ENCODE results near the gene SLCO3A1. TPM values are rescaled to one million over a fixed set of nuclear protein-coding genes. Genes with fewer than 3 reads are reported as not detected.
A peak's percentile ranks its signal among the peaks of the same experiment; 100 is the strongest.

Gene SLCO3A1
- total and polyA plus RNA-seq, 12 donors = 33.9 to 57.2 (median 46.4) TPM

GRCh38 chr15:92120094-92120795, 266.7 kb downstream of the SLCO3A1 start:
- peaks cover 0 to 54% (median 31%) of the 10 kb centered on the region in 9 donors for H3K4me1 ChIP-seq
- peak overlapping the region in 1 of 10 donors; percentile 58 for H3K27ac ChIP-seq
- H3K27me3 ChIP-seq = no peaks in the 10 kb centered on the region
- ATAC-seq (peak in 1 of 8 donors; percentile 35), DNase-seq (no peak)
- WGBS, 2 donors = 80 to 84% methylated on average over 6 of the region's 6 CpGs
- TF ChIP-seq CTCF (IDR thresholded peaks at IDR 0.05) = no peak
- no peak overlapping the region for H3K4me3 ChIP-seq
- no peaks in the 10 kb centered on the region for H3K9me3 ChIP-seq
- H3K36me3 ChIP-seq = peaks cover 0 to 49% (median 8%) of the 10 kb centered on the region in 9 donors
- intact Hi-C loops (cut with DNase I) = no loop called here

- Histone ChIP-seq H3K4me1 (peaks cover 0 to 52% (median 29%) of the 10 kb centered on the region in 9 donors), H3K27ac (no peak overlapping the region)
- no peak for ATAC-seq
Measured at GRCh38 chr15:92121047-92121446, 267.5 kb downstream of the SLCO3A1 start.

GRCh38 chr15:92122259-92122658, 268.8 kb downstream of the SLCO3A1 start:
- H3K27ac ChIP-seq = no peak overlapping the region
- intact Hi-C loops (cut with DNase I) = no loop called here
- TF ChIP-seq CTCF (IDR thresholded peaks at IDR 0.05) = no peak
- no peaks in the 10 kb centered on the region for H3K27me3 ChIP-seq
- no peaks in the 10 kb centered on the region for H3K9me3 ChIP-seq
- no peak overlapping the region for H3K4me3 ChIP-seq
- whole genome bisulfite sequencing, 2 donors = 69 to 75% methylated on average over 2 of the region's 2 CpGs
- no peak for DNase-seq
- peaks cover 0 to 43% (median 17%) of the 10 kb centered on the region in 9 donors for H3K4me1 ChIP-seq
- ATAC-seq = no peak
- H3K36me3 ChIP-seq = peaks cover 0 to 67% (median 13%) of the 10 kb centered on the region in 9 donors

More at GRCh38 chr15:92121047-92121446, 267.5 kb downstream of the SLCO3A1 start:
- intact Hi-C loops (cut with DNase I) = no loop called here
- H3K36me3 ChIP-seq = peaks cover 0 to 55% (median 8%) of the 10 kb centered on the region in 9 donors
- no peak overlapping the region for H3K4me3 ChIP-seq
- H3K9me3 ChIP-seq = no peaks in the 10 kb centered on the region
- no peaks in the 10 kb centered on the region for H3K27me3 ChIP-seq
- no peak for TF ChIP-seq CTCF (IDR thresholded peaks at IDR 0.05)
- no peak for DNase-seq

DNA sequence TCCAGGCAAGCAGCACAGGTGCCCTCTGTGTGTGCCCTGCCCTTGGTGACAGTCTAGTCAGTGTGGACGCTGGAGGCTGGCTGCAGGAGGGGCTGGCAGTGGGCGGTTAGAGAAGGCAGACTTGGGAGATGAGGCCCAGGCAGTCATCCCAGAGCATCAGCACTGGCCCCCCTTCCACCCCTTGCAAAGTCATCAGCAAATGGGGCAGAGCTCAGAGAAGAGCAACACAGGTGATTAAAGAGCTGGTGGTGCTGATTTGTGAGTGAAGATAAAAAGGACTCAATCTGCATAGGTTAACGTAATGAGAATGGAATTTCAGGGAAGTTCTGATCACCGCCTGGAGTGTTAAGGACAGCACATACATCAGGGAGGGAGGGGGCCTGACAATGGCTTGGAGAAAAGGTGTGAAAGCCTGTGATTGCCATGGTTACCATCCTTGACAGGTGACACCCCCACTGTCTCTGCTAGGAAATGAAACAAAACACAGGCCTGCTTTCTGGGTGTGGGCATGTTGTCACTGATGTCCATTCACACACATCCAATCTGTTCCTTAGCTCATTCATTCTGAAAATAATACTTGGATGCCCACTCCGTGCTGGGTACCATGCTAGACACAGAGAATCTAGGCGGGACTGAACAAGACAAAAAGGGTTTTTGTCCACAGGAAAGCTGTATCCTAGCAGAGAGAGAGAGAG, 270.6 kb downstream of the SLCO3A1 start:
- intact Hi-C loops (cut with DNase I) = no loop called here
- no peak for TF ChIP-seq CTCF (IDR thresholded peaks at IDR 0.05)
- ATAC-seq = peak in 4 of 8 donors; percentile 17 to 51 (median 30)
- no peak overlapping the region for H3K4me3 ChIP-seq
- no peaks in the 10 kb centered on the region for H3K9me3 ChIP-seq
- no peak for DNase-seq
- no peaks in the 10 kb centered on the region for H3K27me3 ChIP-seq
- H3K36me3 ChIP-seq = peaks cover 0 to 86% (median 26%) of the 10 kb centered on the region in 9 donors
- H3K27ac ChIP-seq = peak overlapping the region in 1 of 10 donors; percentile 10
- H3K4me1 ChIP-seq = peaks cover 0 to 28% (median 6%) of the 10 kb centered on the region in 9 donors
- WGBS, 2 donors = 58 to 77% methylated on average over 6 of the region's 6 CpGs

Data from heart right ventricle (tissue), 16 donors.